T-cell (primary cell): ENCODE results near the gene ALDH4A1. TPM values are rescaled to one million over a fixed set of nuclear protein-coding genes. Genes with fewer than 3 reads are reported as not detected.

ENCODE experiments used
- ATAC-seq, 4 experiments: fragments of 200-7000 bp in 3 of 4; fragments of 150-1000 bp in 1 of 4; cut with Tn5 transposase; replicated peaks in 1 of 4; 1 replicate in 3 of 4; 2 replicates in 1 of 4; pipeline ENCODE4 v1.10.0; 2021; ENCODE audit warnings: moderate library complexity in 3 of 4, mild to moderate bottlenecking in 2 of 4, moderate number of reproducible peaks in 1 of 4
- CTCF ChIA-PET, 2 donors: fragments of 300-600 bp; sonication (Branson Sonifier 250); formaldehyde crosslinking; loops; one replicate each; lab custom pipeline; 2022; ENCODE audit warnings: antibody characterized with exemption in 2 of 2; lab: Charles Lee
- POLR2A ChIA-PET, 2 donors: fragments of 300-600 bp; sonication (Branson Sonifier 250); formaldehyde crosslinking; loops; one replicate each; lab custom pipeline; 2022; ENCODE audit warnings: antibody characterized with exemption in 2 of 2; lab: Charles Lee
- DNase-seq, 35 experiments: peaks; one replicate each; pipeline versions ENCODE4 v3.0.0 to v3.0.0-alpha.2; 2013 to 2023
- H3K27ac ChIP-seq: one replicate; pipeline ENCODE4 v1.5.1; 2013; ENCODE audit warnings: low read length
- H3K27me3 ChIP-seq, 2 experiments: replicated peaks in 1 of 2; 1 replicate in 1 of 2; 2 replicates in 1 of 2; pipeline versions ENCODE4 v1.6.1 to v1.7.0; 2013; ENCODE audit warnings: low read length in 1 of 2, mixed read lengths in 1 of 2; ENCODE audit not compliant: control insufficient read depth in 2 of 2, insufficient read depth in 2 of 2; ENCODE audit errors: extremely low read depth in 1 of 2
- H3K36me3 ChIP-seq, 2 donors: 1 replicate in 1 of 2; 2 replicates in 1 of 2; pipeline versions ENCODE4 v1.6.1 to v1.7.0; 2013; ENCODE audit warnings: low read length in 1 of 2; ENCODE audit not compliant: control insufficient read depth in 2 of 2, insufficient read depth in 1 of 2; ENCODE audit errors: extremely low read depth in 1 of 2
- H3K4me1 ChIP-seq, 2 experiments: 1 replicate in 1 of 2; 2 replicates in 1 of 2; pipeline versions ENCODE4 v1.6.1 to v1.7.0; 2013; ENCODE audit warnings: low read length in 2 of 2, mixed read lengths in 1 of 2; ENCODE audit not compliant: insufficient read depth in 2 of 2, control insufficient read depth in 1 of 2; ENCODE audit errors: extremely low read depth in 1 of 2
- H3K4me3 ChIP-seq, 2 donors: 1 replicate in 1 of 2; 2 replicates in 1 of 2; pipeline versions ENCODE4 v1.5.1 to v1.7.0; 2013; ENCODE audit warnings: mild to moderate bottlenecking in 2 of 2, low read length in 1 of 2, moderate library complexity in 1 of 2; ENCODE audit not compliant: control insufficient read depth in 1 of 2; ENCODE audit errors: extremely low read depth in 1 of 2
- H3K9me3 ChIP-seq: 2 replicates; pipeline ENCODE4 v1.7.0; 2013
- H3K27ac Mint-ChIP-seq, 2 donors: one replicate each; pipeline ENCODE4 v1.8.0; 2020 to 2021; ENCODE audit warnings: mild to moderate bottlenecking in 2 of 2, mixed read lengths in 2 of 2
- H3K27me3 Mint-ChIP-seq, 2 donors: one replicate each; pipeline ENCODE4 v1.8.0; 2021 to 2022; ENCODE audit warnings: mixed read lengths in 2 of 2
- H3K36me3 Mint-ChIP-seq: one replicate; pipeline ENCODE4 v1.8.0; 2021; ENCODE audit warnings: mixed read lengths
- H3K4me1 Mint-ChIP-seq, 3 donors: one replicate each; pipeline ENCODE4 v1.8.0; 2020 to 2022; ENCODE audit warnings: mixed read lengths in 3 of 3, mild to moderate bottlenecking in 1 of 3
- H3K4me3 Mint-ChIP-seq, 3 donors: one replicate each; pipeline ENCODE4 v1.8.0; 2020 to 2022; ENCODE audit warnings: mild to moderate bottlenecking in 3 of 3, mixed read lengths in 3 of 3, moderate library complexity in 3 of 3
- H3K9me3 Mint-ChIP-seq, 3 donors: one replicate each; pipeline ENCODE4 v1.8.0; 2020 to 2022; ENCODE audit warnings: mixed read lengths in 3 of 3
- WGBS: methylation state at CpG from one replicate; pipeline ENCODE4 v1.1.5; 2013; ENCODE audit warnings: missing lambda C conversion rate; ENCODE audit not compliant: insufficient coverage; 5-methylcytosine and 5-hydroxymethylcytosine counted together
- total RNA-seq, 35 experiments: library from RNA in 6 of 35; stranded (reverse) in 6 of 35; fragments of 120-200 nt in 1 of 35; gene quantifications; one replicate each; pipeline versions ENCODE4 v1.2.1 to v1.2.4 and lab custom pipeline; 2013 to 2026

Gene ALDH4A1
- total RNA-seq, 5 donors from 2014 or later (not counting 1 experiment from before 2014, with no cell fraction given) = 0.85 to 2.8 (median 2.2) TPM

DNA sequence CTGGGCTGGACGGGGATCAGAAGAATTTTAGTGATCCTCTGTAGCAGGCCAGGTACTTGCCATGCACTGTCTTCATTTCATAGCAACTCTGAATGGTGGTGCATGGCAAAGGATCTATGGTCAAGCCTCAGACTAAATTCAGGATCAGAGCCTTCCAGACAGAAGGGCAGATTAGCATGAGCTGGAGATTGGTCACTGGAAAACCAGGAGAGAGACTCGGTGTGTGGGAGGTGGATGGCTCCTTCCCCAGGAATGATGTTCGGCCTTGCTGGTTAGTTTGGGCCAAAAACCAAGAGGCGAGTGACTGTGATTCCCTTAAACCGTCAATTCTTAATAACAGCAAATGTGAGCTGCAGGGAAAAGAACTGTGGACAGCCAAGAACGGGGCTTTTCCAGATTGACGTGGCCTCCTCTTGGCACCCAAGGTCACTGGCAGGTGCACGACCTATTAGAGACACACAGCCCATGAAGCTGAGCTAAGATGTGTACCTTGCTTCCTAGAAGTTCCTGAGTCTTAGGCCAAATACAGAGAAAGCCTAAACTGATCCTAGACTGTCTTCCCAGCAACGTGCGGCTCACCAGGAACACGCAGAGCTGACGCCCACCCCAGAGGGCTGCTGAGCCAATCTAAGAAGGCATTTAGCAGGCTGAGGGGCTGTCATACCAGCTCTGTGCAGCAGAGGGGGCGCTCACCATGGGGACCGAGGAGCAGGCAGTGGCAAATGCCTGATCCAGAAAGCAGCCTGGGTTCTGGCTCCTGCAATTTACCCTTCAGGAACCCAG, 18.5 kb downstream of the ALDH4A1 start:
- ATAC-seq (peak; percentile 68 to 75 (median 73)), DNase-seq (peak; percentile 19 to 80 (median 64))
- Histone ChIP-seq H3K4me3 (no peak overlapping the region), H3K27me3 (no peaks in the 10 kb centered on the region), H3K9me3 (no peaks in the 10 kb centered on the region), H3K4me1 (no peaks in the 10 kb centered on the region), H3K27ac (no peak overlapping the region), H3K36me3 (peaks cover 0 to 8% of the 10 kb centered on the region in 2 donors)
- Mint-ChIP-seq H3K4me1 (no peaks in the 10 kb centered on the region), H3K36me3 (no peaks in the 10 kb centered on the region), H3K9me3 (no peaks in the 10 kb centered on the region), H3K27ac (no peak overlapping the region), H3K27me3 (no peaks in the 10 kb centered on the region), H3K4me3 (no peak overlapping the region)
- POLR2A ChIA-PET = no interaction called here
- WGBS = 60% methylated on average over 14 of the region's 14 CpGs
- CTCF ChIA-PET = interaction anchor here (0.6 to 1.7 kb wide), 14 partner anchors 8 to 357 kb away, joined by 3 to 17 read pairs (median 4); partner anchors contain the start of gene IFFO2 (in 1 of the 2)

DNA sequence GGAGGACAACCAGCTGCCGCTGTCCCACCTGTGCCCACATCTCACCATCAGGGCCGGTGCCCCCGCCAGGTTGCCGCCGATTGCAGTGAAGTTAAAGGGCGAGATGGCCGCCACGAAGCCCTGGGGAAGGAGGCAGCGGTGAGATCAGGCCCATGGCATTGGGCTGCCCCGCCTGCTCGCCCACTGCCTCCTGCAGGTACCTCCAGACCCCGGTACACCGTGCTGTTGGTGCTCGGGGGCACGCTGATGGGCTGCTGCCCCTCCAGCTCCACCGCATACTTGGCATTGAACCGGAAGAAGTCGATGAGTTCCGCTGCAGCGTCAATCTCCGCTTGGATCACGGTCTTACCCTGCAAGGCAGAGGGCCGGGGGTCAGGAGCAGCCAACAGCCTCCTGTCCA, 19.3 kb downstream of the ALDH4A1 start:
- Mint-ChIP-seq H3K36me3 (no peaks in the 10 kb centered on the region), H3K9me3 (no peaks in the 10 kb centered on the region), H3K27me3 (no peaks in the 10 kb centered on the region), H3K4me1 (no peaks in the 10 kb centered on the region), H3K27ac (no peak overlapping the region), H3K4me3 (no peak overlapping the region)
- DNase-seq (no peak), ATAC-seq (no peak)
- ChIA-PET POLR2A (no interaction called here), CTCF (no interaction called here)
- Histone ChIP-seq H3K27ac (no peak overlapping the region), H3K36me3 (peaks cover 0 to 8% of the 10 kb centered on the region in 2 donors), H3K4me1 (no peaks in the 10 kb centered on the region), H3K27me3 (no peaks in the 10 kb centered on the region), H3K9me3 (no peaks in the 10 kb centered on the region), H3K4me3 (no peak overlapping the region)
- 93% methylated on average over 19 of the region's 23 CpGs for WGBS

DNA sequence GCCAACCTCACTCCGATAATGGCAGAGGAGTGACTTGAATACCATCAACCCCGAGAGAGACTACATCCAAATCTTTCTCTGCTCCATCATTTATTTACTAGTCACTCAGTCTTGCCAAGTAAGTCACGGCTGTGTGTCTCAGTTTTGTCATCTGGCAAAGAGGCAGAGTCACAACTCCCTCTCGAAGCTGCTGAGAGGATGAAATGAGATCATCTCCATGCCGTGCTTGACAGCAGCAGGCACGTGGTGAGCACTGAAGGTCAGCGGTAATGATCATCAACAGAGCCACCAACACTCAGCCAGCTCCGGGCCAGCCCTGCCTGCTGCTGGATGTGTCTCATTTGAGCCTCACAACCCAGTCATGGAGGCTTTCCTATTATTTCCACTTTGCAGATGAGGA, 19.9 kb downstream of the ALDH4A1 start:
- DNase-seq = no peak
- Mint-ChIP-seq H3K27ac (no peak overlapping the region), H3K4me1 (no peaks in the 10 kb centered on the region), H3K4me3 (no peak overlapping the region), H3K36me3 (no peaks in the 10 kb centered on the region), H3K9me3 (no peaks in the 10 kb centered on the region), H3K27me3 (no peaks in the 10 kb centered on the region)
- Histone ChIP-seq H3K36me3 (peaks cover 0 to 8% of the 10 kb centered on the region in 2 donors), H3K27ac (no peak overlapping the region), H3K4me3 (no peak overlapping the region), H3K4me1 (no peaks in the 10 kb centered on the region), H3K27me3 (no peaks in the 10 kb centered on the region), H3K9me3 (no peaks in the 10 kb centered on the region)
- 88% methylated on average over 6 of the region's 8 CpGs for WGBS
- ATAC-seq = no peak
- CTCF ChIA-PET = interaction anchor here in 1 of 2 donors (1.2 kb wide), 1 partner anchor 26 kb away, joined by 3 read pairs; no protein-coding TSS in a partner anchor
- POLR2A ChIA-PET = no interaction called here

DNA sequence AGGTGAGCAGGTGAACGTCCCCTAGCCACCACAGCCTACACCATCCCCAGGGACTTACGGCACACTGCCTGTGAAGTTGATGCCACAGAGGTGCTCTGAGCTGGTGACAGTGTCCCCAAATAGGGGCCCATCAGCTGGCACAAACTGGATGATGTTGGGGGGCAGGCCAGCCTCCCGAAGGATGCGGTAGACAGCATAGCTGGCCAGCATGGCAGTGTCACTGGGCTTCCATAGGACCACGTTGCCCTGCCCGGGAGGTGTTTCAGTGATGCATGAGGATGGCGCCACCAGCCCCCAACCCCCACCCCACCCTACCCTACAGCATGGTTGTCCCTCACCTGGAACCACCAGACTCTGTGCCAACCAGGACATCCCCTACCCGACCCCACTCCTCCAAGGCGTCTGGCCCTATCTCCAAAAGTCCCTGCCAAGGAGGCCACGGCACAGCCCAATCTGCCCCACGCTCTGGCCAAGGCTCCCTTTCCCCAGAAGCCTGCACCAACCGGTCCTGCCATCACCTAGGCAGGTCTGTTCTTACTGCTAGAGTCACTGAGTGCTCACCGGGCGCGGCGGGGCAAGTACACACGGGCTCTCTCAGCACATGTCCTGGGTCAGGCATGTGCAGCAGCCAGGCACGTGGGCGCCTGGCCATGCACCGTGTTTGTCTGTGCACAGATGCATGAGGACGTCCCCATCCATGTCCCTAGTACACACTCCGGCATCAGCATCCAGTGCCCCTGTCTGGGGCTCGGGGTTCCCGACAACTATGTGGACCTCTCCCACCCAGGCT, 20.5 kb downstream of the ALDH4A1 start:
- Mint-ChIP-seq H3K4me3 (no peak overlapping the region), H3K36me3 (no peaks in the 10 kb centered on the region), H3K27me3 (no peaks in the 10 kb centered on the region), H3K9me3 (no peaks in the 10 kb centered on the region), H3K4me1 (no peaks in the 10 kb centered on the region), H3K27ac (no peak overlapping the region)
- no peak overlapping the region for H3K27ac ChIP-seq
- POLR2A ChIA-PET = no interaction called here
- H3K4me1 ChIP-seq = no peaks in the 10 kb centered on the region
- H3K9me3 ChIP-seq = no peaks in the 10 kb centered on the region
- no peak for DNase-seq
- no peaks in the 10 kb centered on the region for H3K27me3 ChIP-seq
- 93% methylated on average over 20 of the region's 24 CpGs for WGBS
- H3K36me3 ChIP-seq = peaks cover 0 to 8% of the 10 kb centered on the region in 2 donors
- no peak overlapping the region for H3K4me3 ChIP-seq
- CTCF ChIA-PET = interaction anchor here in 1 of 2 donors (0.6 to 1.2 kb wide), 2 partner anchors 27 to 282 kb away, joined by 3 to 5 read pairs; no protein-coding TSS in a partner anchor
- ATAC-seq = no peak

DNA sequence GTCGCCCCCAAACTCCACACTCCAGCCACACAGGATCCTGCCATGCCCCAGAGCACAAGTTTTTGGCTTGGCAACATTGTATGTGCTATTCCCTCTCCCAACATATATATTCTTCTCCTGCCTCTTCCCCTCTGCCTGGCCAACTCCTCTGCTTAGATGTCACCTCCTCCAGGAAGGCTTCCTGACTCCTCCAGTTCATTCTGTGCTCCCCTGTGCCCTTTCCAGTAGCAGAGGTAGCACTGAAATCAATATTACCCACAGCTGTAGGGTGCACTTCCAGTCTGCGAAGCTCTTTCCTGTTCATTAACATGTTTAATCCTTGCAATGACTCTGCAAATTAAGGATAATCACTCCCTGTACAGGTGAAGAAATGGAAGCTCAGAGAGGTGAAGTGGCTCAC, 21.2 kb downstream of the ALDH4A1 start:
- ATAC-seq (no peak), DNase-seq (no peak)
- H3K27ac Mint-ChIP-seq = no peak overlapping the region
- H3K4me1 ChIP-seq = no peaks in the 10 kb centered on the region
- CTCF ChIA-PET = interaction anchor here in 1 of 2 donors (1.2 kb wide), 1 partner anchor 28 kb away, joined by 3 read pairs; no protein-coding TSS in a partner anchor
- H3K4me3 Mint-ChIP-seq = no peak overlapping the region
- no peaks in the 10 kb centered on the region for H3K27me3 ChIP-seq
- no peaks in the 10 kb centered on the region for H3K27me3 Mint-ChIP-seq
- H3K9me3 ChIP-seq = no peaks in the 10 kb centered on the region
- no peak overlapping the region for H3K4me3 ChIP-seq
- H3K36me3 ChIP-seq = peaks cover 0 to 8% of the 10 kb centered on the region in 2 donors
- H3K27ac ChIP-seq = no peak overlapping the region
- no peaks in the 10 kb centered on the region for H3K9me3 Mint-ChIP-seq
- no peaks in the 10 kb centered on the region for H3K4me1 Mint-ChIP-seq
- no peaks in the 10 kb centered on the region for H3K36me3 Mint-ChIP-seq
- 71% methylated on average over 1 of the region's 2 CpGs for WGBS
- POLR2A ChIA-PET = no interaction called here

- ChIA-PET CTCF (no interaction called here), POLR2A (no interaction called here)
- H3K36me3 ChIP-seq = peaks cover 0 to 8% of the 10 kb centered on the region in 2 donors
- Mint-ChIP-seq H3K27ac (no peak overlapping the region), H3K4me1 (no peaks in the 10 kb centered on the region), H3K27me3 (no peaks in the 10 kb centered on the region), H3K4me3 (no peak overlapping the region), H3K9me3 (no peaks in the 10 kb centered on the region), H3K36me3 (no peaks in the 10 kb centered on the region)
- H3K9me3 ChIP-seq = no peaks in the 10 kb centered on the region
- no peak for DNase-seq
- no peaks in the 10 kb centered on the region for H3K27me3 ChIP-seq
- no peak for ATAC-seq
- no CpG with 5 or more reads among the region's 1 CpG for WGBS
- no peak overlapping the region for H3K4me3 ChIP-seq
- no peaks in the 10 kb centered on the region for H3K4me1 ChIP-seq
- no peak overlapping the region for H3K27ac ChIP-seq
Observed at GRCh38 chr1:18880585-18880984, 21.8 kb downstream of the ALDH4A1 start.
